NCI-H526 treated with DMSO at 0.1 percent for 48 hours (cell line): ENCODE data around the gene ULK1.

Experiments used
- DNase-seq: peaks from one replicate; lab custom pipeline; 2025; lab: John Stamatoyannopoulos, UW

The ULK1 gene

GRCh38 chr12:131892711-131893604 lies 1.5 kb upstream of the ULK1 start:
- DNase-seq, result no peak

DNA sequence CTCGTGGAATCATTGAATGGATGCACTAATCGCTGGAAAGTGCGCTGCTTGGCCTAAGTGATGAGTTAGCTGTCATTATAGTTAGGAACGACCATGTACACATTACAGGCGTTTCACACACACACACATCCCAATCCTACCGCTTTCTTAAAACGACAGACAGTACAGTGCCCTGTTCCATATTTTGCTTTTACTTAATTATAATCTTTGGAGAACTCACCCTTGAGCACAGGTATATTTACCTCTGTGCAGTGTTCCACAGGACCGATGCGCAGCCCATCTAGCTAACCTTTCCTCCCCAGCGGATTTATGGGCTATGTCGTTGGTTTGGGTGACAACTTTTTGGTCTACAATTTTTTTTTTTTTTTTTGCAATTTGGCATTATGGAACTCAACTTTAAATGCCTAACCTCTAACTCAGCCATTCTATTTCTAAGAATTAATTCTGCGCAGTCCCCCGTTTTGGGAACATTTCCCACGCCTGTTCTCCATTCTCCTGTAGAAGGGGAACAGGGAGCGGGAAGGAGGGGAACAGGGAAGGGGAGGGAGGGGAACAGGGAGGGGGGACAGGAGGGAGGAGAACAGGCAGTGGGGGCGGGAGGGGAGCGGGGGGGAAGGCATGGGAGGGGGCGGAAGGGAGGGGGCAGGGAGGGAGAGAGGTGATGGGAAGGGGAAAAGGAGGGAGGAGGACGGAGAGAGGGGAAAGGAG lies 663 bp upstream of the ULK1 start:
- no peak for DNase-seq

DNA sequence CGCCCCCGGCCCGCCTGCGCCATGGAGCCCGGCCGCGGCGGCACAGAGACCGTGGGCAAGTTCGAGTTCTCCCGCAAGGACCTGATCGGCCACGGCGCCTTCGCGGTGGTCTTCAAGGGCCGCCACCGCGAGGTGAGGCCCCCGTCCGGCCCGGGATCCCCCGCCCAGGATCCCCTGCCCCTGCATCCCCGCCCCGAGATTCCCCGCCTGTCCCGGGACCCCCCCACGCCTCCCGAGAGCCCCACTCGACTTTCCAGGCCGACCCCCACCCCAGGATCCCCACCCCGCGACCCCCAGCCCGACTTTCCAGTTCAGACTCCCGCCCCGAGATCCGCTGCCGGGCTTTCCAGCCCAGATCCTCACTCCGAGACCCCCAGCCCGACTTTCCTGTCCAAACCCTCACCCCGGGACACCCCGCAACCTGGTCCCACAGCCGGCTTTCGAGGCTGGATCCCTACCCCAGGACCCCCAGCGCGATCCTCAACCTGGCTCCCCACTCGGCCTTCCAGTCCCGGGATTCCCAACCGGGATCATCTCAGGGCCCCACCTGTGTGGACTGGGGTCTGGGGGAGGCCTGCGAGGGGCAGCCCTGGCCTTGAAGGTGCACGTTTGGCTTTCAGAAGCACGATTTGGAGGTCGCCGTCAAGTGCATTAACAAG lies 688 bp downstream of the ULK1 start:
- DNase-seq, result no peak

DNA sequence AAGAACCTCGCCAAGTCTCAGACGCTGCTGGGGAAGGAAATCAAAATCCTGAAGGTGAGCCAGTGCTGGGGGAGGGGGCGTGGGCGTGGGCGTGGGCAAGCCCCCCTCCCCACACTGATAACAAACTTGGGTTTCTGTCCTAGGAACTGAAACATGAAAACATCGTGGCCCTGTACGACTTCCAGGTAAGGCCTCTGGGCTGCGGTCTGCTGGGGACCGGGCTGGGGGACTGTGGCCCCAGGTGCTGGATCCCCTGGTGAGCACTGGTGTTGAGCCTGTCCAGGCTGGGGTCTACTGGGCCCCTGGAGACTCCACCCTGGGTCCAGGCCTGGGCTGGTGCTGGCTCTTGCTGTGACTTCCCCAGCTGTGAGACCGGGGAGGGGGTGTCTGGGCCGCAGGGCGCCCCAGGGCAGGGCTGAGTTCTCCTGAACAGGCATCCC lies 1.2 kb downstream of the ULK1 start:
- no peak for DNase-seq

DNA sequence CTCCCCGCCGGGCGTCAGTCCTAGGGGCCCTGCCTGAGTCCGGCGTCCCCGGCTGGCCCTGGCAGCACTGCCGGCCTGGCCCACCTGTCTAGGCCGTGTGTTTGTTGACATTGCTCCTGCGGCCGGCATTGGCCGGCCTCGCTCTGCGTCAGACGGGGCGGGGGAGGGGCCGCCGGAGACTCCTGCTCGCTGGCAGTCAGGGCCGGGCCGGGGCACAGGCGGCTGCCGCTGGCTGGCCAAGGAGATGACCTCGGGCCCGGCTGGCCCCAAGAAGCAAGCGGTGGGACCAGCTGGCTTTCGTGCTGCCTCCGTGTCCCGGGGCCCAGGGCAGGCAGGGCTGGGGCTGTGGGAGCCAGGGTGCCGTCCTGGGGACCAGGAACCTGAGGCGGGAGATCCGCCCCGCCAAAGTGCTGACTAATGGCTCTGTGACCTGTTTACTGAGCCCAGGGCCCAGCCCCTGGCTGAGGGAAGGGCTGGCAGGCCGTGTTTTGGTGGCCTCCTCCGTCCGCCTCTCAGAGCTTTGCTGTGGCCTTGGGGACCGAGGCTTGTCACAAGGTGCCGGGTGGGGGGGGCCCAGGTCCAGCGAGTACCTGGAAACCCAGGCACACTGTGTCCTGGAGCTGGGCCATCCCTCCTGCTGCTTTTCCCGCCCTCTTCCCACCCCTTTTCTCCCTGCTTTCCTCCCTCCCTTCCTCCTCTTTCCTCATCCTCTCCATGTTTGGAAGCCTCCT lies 1.8 kb downstream of the ULK1 start:
- DNase-seq, result peak; percentile 59

- no peak for DNase-seq
These were observed 2.4 kb downstream of the ULK1 start for GRCh38 chr12:131896811-131897270.

DNA sequence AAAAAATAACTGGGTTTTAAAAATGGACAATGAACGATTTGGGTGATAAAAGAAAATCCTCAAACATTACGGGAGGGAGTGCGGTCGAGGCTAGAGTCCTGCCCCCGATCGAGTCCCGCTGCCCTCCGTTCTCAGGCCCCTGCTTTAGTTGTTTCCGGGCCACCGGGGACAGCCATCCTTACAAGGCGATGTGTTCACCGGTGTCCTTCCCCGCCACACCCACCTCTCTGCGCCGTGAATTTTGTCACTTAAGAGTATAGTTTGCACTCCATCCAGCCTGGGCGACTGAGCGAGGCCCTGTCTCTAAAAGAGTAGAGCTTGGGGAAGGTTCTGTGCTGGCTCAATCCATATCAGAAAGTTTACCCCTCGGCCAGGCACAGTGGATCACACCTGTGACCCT lies 2.9 kb downstream of the ULK1 start:
- no peak for DNase-seq

- DNase-seq, result no peak
These were observed 3.5 kb downstream of the ULK1 start for GRCh38 chr12:131897875-131898274.

DNA sequence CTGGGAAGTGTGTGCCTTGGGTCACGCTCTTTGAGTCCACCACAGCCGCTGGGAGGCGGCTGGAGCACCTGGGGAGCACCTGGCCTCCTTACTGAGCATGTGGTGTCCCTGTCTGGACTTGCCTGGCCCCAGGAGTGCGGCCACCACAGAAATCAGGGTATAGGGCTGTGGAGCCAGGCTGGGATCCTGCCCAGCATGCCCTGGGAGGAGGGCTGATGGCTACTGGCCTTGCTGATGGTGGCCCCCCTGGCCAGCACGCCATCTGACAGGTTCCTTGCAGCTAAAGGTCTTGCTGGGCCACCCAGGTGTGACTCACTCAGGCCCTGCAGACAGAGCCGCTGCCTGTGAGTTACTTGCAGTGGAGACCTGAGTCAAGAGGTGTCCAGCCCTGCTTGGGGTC lies 6.0 kb downstream of the ULK1 start:
- DNase-seq, result no peak

- DNase-seq, result no peak
These were observed 7.3 kb downstream of the ULK1 start for GRCh38 chr12:131901431-131902331.

- no peak for DNase-seq
These were observed 8.2 kb downstream of the ULK1 start for GRCh38 chr12:131902332-131903241.

GRCh38 chr12:131903270-131904255 lies 9.1 kb downstream of the ULK1 start:
- DNase-seq, result no peak

DNA sequence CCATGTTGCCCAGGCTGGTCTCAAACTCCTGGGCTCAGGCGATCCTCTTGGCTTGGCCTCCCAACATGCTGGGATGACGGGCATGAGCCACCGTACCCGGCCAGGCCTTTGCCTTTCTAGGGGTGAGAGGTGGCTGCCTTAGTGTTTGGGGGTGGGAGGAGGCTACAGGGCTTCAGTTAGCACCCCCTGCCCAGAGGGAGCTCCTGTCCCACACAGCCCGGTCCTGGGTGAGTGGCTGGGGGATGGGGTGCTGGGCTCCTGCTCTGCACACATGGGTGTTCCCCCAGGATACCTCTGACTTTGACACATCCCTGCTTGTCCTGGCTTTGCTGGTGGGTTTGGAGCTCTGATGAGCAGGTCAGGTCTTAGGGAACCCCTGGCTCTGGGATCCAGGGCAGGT lies 9.9 kb downstream of the ULK1 start:
- DNase-seq, result no peak

DNA sequence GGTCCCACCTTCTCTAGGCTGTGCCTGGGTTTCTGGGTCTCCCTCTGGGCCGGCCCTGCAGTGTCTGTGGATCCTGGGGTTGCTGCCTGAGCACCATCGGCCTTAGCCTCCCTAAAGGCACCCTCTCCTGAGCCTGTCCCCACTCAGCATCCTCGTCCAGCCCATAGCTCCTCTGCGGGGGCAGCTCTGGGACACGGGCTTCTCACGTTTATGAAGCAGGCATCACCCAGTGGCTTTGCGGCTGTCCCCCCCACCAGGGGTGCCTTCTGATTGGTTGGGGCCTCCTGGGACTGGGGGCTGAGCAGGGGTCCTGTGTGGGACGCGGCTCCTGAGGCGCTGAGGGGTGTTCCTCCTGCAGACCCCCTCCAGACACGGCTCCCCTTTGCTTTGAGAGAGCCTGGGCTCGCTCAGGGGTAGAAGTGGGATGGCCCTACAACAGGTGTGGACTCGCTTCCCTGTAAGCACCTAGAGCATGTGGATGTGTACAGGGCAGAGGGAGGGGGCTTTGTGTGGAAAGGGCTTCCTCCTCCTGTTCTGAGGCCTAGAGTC lies 10.7 kb downstream of the ULK1 start:
- no peak for DNase-seq

- DNase-seq, result no peak
These were observed 11.2 kb downstream of the ULK1 start for GRCh38 chr12:131905630-131906091.

GRCh38 chr12:131907379-131908091 lies 13.1 kb downstream of the ULK1 start:
- DNase-seq, result no peak
